ENCODE measurements around the gene SRGAP2C.
"Not testable (repeated sequence)": the region's sequence is repeated elsewhere in the genome, so short reads cannot be mapped to it uniquely, and the experiment has no call there.

The SRGAP2C gene

GRCh38 chr1:121226295-121226904 lies 41.6 kb downstream of the SRGAP2C start:
- not testable (repeated sequence) for DNase-seq

GRCh38 chr1:121226925-121227324 lies 42.1 kb downstream of the SRGAP2C start:
- DNase-seq, result not testable (repeated sequence)

- DNase-seq, result not testable (repeated sequence)
Measured at GRCh38 chr1:121227544-121228330, 43.0 kb downstream of the SRGAP2C start.

GRCh38 chr1:121230636-121231035 lies 45.9 kb downstream of the SRGAP2C start:
- DNase-seq, result not testable (repeated sequence)

- not testable (repeated sequence) for DNase-seq
Measured at GRCh38 chr1:121232445-121233125, 47.8 kb downstream of the SRGAP2C start.

GRCh38 chr1:121234090-121234759 lies 49.5 kb downstream of the SRGAP2C start:
- not testable (repeated sequence) for DNase-seq

- not testable (repeated sequence) for DNase-seq
Measured at GRCh38 chr1:121238384-121238783, 53.6 kb downstream of the SRGAP2C start.

- not testable (repeated sequence) for DNase-seq
Measured at GRCh38 chr1:121243913-121244312, 59.1 kb downstream of the SRGAP2C start.

GRCh38 chr1:121246399-121246798 lies 61.6 kb downstream of the SRGAP2C start:
- DNase-seq, result not testable (repeated sequence)

- not testable (repeated sequence) for DNase-seq
Measured at GRCh38 chr1:121252656-121253055, 67.9 kb downstream of the SRGAP2C start.

GRCh38 chr1:121254618-121255017 lies 69.8 kb downstream of the SRGAP2C start:
- DNase-seq, result not testable (repeated sequence)

GRCh38 chr1:121257632-121258031 lies 72.9 kb downstream of the SRGAP2C start:
- DNase-seq, result not testable (repeated sequence)

- not testable (repeated sequence) for DNase-seq
Measured at GRCh38 chr1:121258134-121258533, 73.4 kb downstream of the SRGAP2C start.

- not testable (repeated sequence) for DNase-seq
Measured at GRCh38 chr1:121260205-121260604, 75.4 kb downstream of the SRGAP2C start.

- not testable (repeated sequence) for DNase-seq
Measured at GRCh38 chr1:121262163-121262562, 77.4 kb downstream of the SRGAP2C start.

- not testable (repeated sequence) for DNase-seq
Measured at GRCh38 chr1:121263789-121264244, 79.0 kb downstream of the SRGAP2C start.

GRCh38 chr1:121267072-121267471 lies 82.3 kb downstream of the SRGAP2C start:
- DNase-seq, result not testable (repeated sequence)

GRCh38 chr1:121269309-121269708 lies 84.5 kb downstream of the SRGAP2C start:
- DNase-seq, result not testable (repeated sequence)

- not testable (repeated sequence) for DNase-seq
Measured at GRCh38 chr1:121269973-121270372, 85.2 kb downstream of the SRGAP2C start.

- not testable (repeated sequence) for DNase-seq
Measured at GRCh38 chr1:121271143-121271715, 86.5 kb downstream of the SRGAP2C start.

GRCh38 chr1:121275435-121275834 lies 90.7 kb downstream of the SRGAP2C start:
- not testable (repeated sequence) for DNase-seq
